ENCODE data around the gene RPH3AL. TPM values are rescaled to one million over a fixed set of nuclear protein-coding genes. Genes with fewer than 3 reads are reported as not detected.

Gene RPH3AL
- total RNA-seq, 1 experiment from 2014 or later, result 26.0 TPM

DNA sequence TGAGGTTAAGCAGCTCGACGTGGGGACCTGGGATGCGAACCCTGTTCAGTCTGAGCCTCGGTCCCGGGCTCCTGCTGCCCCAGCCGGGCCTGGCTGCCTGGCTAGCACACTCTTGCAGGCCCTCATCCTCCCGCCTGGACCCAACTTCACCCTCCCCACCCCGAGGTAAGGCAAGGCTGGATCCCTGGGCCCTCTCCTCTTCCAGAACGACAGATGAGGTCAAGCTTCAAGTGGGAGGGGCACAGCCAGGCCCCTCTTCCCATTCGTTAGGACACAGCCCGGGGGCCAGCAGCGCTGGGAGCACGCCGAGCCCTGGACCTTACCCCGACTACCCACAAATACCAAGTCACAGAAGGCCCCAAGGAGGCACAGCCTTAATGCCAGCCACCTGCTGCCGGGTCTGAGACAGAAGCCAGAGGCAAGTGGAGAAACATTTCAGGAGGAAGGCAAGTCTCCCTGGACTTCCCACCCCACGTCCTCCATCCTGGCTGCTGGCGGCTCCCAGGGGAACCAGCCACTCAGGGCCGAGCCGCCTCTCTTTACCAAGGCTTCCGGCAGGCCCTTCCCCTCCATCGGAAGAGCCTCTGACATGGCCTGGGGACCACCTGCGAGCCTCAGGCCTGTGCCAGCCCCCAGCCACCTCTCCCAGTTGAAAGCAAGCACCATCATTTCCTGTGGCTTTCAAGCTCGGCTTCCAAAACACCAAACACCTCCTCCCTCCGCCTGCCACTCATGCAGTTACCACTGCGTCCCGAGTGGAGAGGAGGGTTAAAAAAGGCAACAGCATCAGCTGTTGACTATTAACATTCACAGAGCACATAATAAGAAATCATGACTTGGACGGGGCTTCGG is 59.9 kb downstream of the RPH3AL start:
- CTCF ChIA-PET, result no interaction called here
- no TSS peak for BruUV-seq (replicated peaks)

DNA sequence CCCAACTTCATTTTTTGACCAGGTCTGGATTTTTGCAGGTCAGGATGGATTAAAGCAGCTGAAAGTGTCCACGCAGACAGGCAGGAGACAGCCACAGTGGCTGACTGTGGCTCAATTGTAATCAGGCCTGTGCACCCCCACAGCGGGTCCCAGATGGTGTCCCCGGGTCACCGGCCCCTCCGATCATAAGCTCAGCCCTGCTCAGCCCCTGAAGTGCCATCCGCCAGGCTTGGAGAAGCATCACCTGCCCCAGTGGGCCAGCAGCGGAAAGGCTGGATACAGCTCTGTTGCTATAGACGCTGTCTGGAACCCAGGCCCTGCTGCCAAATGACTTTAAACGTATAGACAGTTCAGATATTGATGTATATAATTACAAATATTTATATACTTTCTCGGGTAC is 60.6 kb downstream of the RPH3AL start:
- Histone ChIP-seq H3K9me2 (ENCODE audit: insufficient read depth) (no peaks in the 10 kb centered on the region), H3K27me3 (ENCODE audit: insufficient read depth, low read depth) (0 out of 2 replicates have a peak, but pooled peaks cover 4% of the 10 kb centered on the region), H3K79me2 (ENCODE audit: low read depth) (no peaks in the 10 kb centered on the region), H3K9me3 (ENCODE audit: insufficient read depth, low read depth) (no peaks in the 10 kb centered on the region), H4K20me1 (ENCODE audit: insufficient read depth) (no peaks in the 10 kb centered on the region), H3F3A (ENCODE audit: insufficient read depth, low read depth) (no peaks in the 10 kb centered on the region), H3K4me2 (no peak overlapping the region), H3K36me3 (ENCODE audit: low read depth) (no peaks in the 10 kb centered on the region), H2AFZ (no peak overlapping the region), H3K4me3 (no peak overlapping the region), H3K4me1 (replicated peaks; ENCODE audit: insufficient read depth) (no peaks in the 10 kb centered on the region), H3K27ac (no peak overlapping the region)
- CTCF ChIA-PET, result no interaction called here
- intact Hi-C loops (cut with micrococcal nuclease; ENCODE audit: unreplicated experiment), result no loop called here
- POLR2A ChIA-PET (ENCODE audit: unreplicated experiment), result interaction anchor here (0.6 kb wide), 1 partner anchor 17 kb away, joined by 3 read pairs; no protein-coding TSS in a partner anchor
- BruUV-seq (replicated peaks), result no TSS peak
- TF ChIP-seq EZH2 (IDR thresholded peaks at IDR 0.05; ENCODE audit: low read depth), result no peak
- TF ChIP-seq, protein P1, sequence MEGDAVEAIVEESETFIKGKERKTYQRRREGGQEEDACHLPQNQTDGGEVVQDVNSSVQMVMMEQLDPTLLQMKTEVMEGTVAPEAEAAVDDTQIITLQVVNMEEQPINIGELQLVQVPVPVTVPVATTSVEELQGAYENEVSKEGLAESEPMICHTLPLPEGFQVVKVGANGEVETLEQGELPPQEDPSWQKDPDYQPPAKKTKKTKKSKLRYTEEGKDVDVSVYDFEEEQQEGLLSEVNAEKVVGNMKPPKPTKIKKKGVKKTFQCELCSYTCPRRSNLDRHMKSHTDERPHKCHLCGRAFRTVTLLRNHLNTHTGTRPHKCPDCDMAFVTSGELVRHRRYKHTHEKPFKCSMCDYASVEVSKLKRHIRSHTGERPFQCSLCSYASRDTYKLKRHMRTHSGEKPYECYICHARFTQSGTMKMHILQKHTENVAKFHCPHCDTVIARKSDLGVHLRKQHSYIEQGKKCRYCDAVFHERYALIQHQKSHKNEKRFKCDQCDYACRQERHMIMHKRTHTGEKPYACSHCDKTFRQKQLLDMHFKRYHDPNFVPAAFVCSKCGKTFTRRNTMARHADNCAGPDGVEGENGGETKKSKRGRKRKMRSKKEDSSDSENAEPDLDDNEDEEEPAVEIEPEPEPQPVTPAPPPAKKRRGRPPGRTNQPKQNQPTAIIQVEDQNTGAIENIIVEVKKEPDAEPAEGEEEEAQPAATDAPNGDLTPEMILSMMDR (conservative IDR thresholded peaks at IDR 0.05), result no peak
- no peak for DNase-seq

More for the DNA sequence above, 59.9 kb downstream of the RPH3AL start:
- Histone ChIP-seq H3K4me3 (no peak overlapping the region), H3K27me3 (ENCODE audit: insufficient read depth, low read depth) (0 out of 2 replicates have a peak, but pooled peaks cover 7% of the 10 kb centered on the region), H3K79me2 (ENCODE audit: low read depth) (no peaks in the 10 kb centered on the region), H2AFZ (no peak overlapping the region), H3K4me1 (replicated peaks; ENCODE audit: insufficient read depth) (no peaks in the 10 kb centered on the region), H3K4me2 (no peak overlapping the region), H3K9me2 (ENCODE audit: insufficient read depth) (no peaks in the 10 kb centered on the region), H3K36me3 (ENCODE audit: low read depth) (no peaks in the 10 kb centered on the region), H3K27ac (no peak overlapping the region), H3F3A (ENCODE audit: insufficient read depth, low read depth) (no peaks in the 10 kb centered on the region), H3K9me3 (ENCODE audit: insufficient read depth, low read depth) (no peaks in the 10 kb centered on the region), H4K20me1 (ENCODE audit: insufficient read depth) (no peaks in the 10 kb centered on the region)
- POLR2A ChIA-PET (ENCODE audit: unreplicated experiment), result no interaction called here
- intact Hi-C loops (cut with micrococcal nuclease; ENCODE audit: unreplicated experiment), result no loop called here
- DNase-seq, result no peak
- TF ChIP-seq, protein P1 (conservative IDR thresholded peaks at IDR 0.05), result no peak
- no peak for TF ChIP-seq EZH2 (IDR thresholded peaks at IDR 0.05; ENCODE audit: low read depth)

DNA sequence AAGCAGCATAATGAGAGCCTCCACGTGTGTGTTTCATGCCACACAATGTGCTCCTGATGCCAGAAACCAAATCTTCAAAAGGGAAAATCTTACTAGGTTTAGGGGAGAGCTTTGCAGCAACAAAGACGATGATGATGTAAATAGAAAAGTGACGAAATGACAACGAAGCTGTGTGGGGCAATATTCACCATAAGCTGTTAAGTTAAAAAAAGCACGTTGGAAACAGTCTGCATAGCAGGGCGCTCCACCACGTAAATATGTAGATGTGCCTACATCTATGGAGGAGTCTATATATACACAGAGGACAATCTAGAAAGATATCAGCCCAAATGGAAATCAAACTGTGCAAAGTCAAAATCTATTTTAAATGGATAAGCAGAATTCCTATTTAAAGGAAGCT is 61.0 kb downstream of the RPH3AL start:
- Histone ChIP-seq H2AFZ (no peak overlapping the region), H3K4me2 (no peak overlapping the region), H3K4me3 (no peak overlapping the region), H3F3A (ENCODE audit: insufficient read depth, low read depth) (no peaks in the 10 kb centered on the region), H3K4me1 (replicated peaks; ENCODE audit: insufficient read depth) (no peaks in the 10 kb centered on the region), H3K27me3 (ENCODE audit: insufficient read depth, low read depth) (0 out of 2 replicates have a peak, but pooled peaks cover 4% of the 10 kb centered on the region), H3K9me3 (ENCODE audit: insufficient read depth, low read depth) (no peaks in the 10 kb centered on the region), H4K20me1 (ENCODE audit: insufficient read depth) (no peaks in the 10 kb centered on the region), H3K9me2 (ENCODE audit: insufficient read depth) (no peaks in the 10 kb centered on the region), H3K27ac (no peak overlapping the region), H3K79me2 (ENCODE audit: low read depth) (no peaks in the 10 kb centered on the region), H3K36me3 (ENCODE audit: low read depth) (no peaks in the 10 kb centered on the region)
- CTCF ChIA-PET, result interaction anchor here (0.7 kb wide), 1 partner anchor 409 kb away, joined by 5 read pairs; no protein-coding TSS in a partner anchor
- intact Hi-C loops (cut with micrococcal nuclease; ENCODE audit: unreplicated experiment), result no loop called here
- no peak for DNase-seq
- TF ChIP-seq, protein P1 (conservative IDR thresholded peaks at IDR 0.05), result no peak
- TF ChIP-seq EZH2 (IDR thresholded peaks at IDR 0.05; ENCODE audit: low read depth), result no peak
- no TSS peak for BruUV-seq (replicated peaks)
- POLR2A ChIA-PET (ENCODE audit: unreplicated experiment), result interaction anchor here (0.6 kb wide), 1 partner anchor 17 kb away, joined by 3 read pairs; no protein-coding TSS in a partner anchor
